HEK293 (cell line): ENCODE results near the gene ZNF608.

Source experiments
- CTCF ChIA-PET: fragments of 350-600 bp; formaldehyde crosslinking; extraction: SDS; loops from one replicate; lab custom pipeline; 2021; ENCODE audit warnings: antibody characterized with exemption; lab: Yijun Ruan, JAX
- POLR2A ChIA-PET: fragments of 300-600 bp; formaldehyde crosslinking; extraction: SDS; loops from one replicate; lab custom pipeline; 2020; ENCODE audit warnings: antibody characterized with exemption, inconsistent platforms; lab: Yijun Ruan, JAX
- H3K27ac ChIP-seq: fragments of 200-500 bp; sonication (Bioruptor generic); 2 replicates; pipeline ENCODE4 v1.5.1; 2014; ENCODE audit warnings: low read depth, low read length, control low read depth, inconsistent platforms; ENCODE audit errors: extremely low read depth
- H3K36me3 ChIP-seq, 2 experiments: fragments of 200-500 bp in 1 of 2; sonication (Bioruptor generic) in 1 of 2; 1 replicate in 1 of 2; 2 replicates in 1 of 2; pipeline ENCODE4 v1.5.1; 2014 to 2017; ENCODE audit warnings: inconsistent platforms in 2 of 2, low read length in 2 of 2; ENCODE audit not compliant: control insufficient read depth in 2 of 2, insufficient read depth in 1 of 2
- H3K4me1 ChIP-seq: fragments of 200-500 bp; sonication (Bioruptor generic); 2 replicates; pipeline ENCODE4 v1.5.1; 2014; ENCODE audit warnings: mild to moderate bottlenecking, low read length, inconsistent platforms; ENCODE audit not compliant: control insufficient read depth, insufficient read depth
- H3K4me3 ChIP-seq: 2 replicates; pipeline ENCODE4 v1.5.1; 2011; ENCODE audit warnings: low read depth, mild to moderate bottlenecking, control low read depth, low read length, moderate library complexity
- H3K9me3 ChIP-seq: fragments of 200-500 bp; sonication (Bioruptor generic); 2 replicates; pipeline ENCODE4 v1.5.1; 2014; ENCODE audit warnings: low read depth, low read length, inconsistent platforms; ENCODE audit not compliant: control insufficient read depth, insufficient read depth
- ELK4 ChIP-seq: IDR thresholded peaks from 2 replicates; pipeline ENCODE4 v1.6.1; 2011; ENCODE audit warnings: mild to moderate bottlenecking, low read depth, low read length, borderline replicate concordance
- FEZF1 ChIP-seq: fragments of 450-650 bp; formaldehyde crosslinking; IDR thresholded peaks from 2 replicates; pipeline ENCODE4 v1.5.1; 2016; ENCODE audit warnings: missing biosample characterization, missing genetic modification characterization
- KLF16 ChIP-seq: fragments of 450-650 bp; formaldehyde crosslinking; IDR thresholded peaks from 2 replicates; pipeline ENCODE4 v1.5.1; 2017; ENCODE audit warnings: missing biosample characterization, missing genetic modification characterization
- PRDM10 ChIP-seq: fragments of 450-650 bp; formaldehyde crosslinking; IDR thresholded peaks from 2 replicates; pipeline ENCODE4 v1.5.1; 2016; ENCODE audit warnings: missing biosample characterization, missing genetic modification characterization
- SALL2 ChIP-seq: fragments of 450-650 bp; formaldehyde crosslinking; IDR thresholded peaks from 2 replicates; pipeline ENCODE4 v1.5.0; 2017; ENCODE audit warnings: missing biosample characterization, mild to moderate bottlenecking, missing genetic modification characterization, borderline replicate concordance
- ZBTB20 ChIP-seq: fragments of 450-650 bp; formaldehyde crosslinking; IDR thresholded peaks from 2 replicates; pipeline ENCODE4 v1.5.1; 2016; ENCODE audit warnings: missing biosample characterization, missing genetic modification characterization
- ZEB2 ChIP-seq: fragments of 450-650 bp; formaldehyde crosslinking; IDR thresholded peaks from 2 replicates; pipeline ENCODE4 v1.5.1; 2016; ENCODE audit warnings: missing biosample characterization, missing genetic modification characterization
- ZNF23 ChIP-seq: fragments of 450-650 bp; formaldehyde crosslinking; IDR thresholded peaks from 2 replicates; pipeline ENCODE4 v1.5.1; 2016; ENCODE audit warnings: missing biosample characterization, missing genetic modification characterization, borderline replicate concordance
- ZNF350 ChIP-seq: fragments of 450-650 bp; formaldehyde crosslinking; IDR thresholded peaks from 2 replicates; pipeline ENCODE4 v1.5.0; 2017; ENCODE audit warnings: missing biosample characterization, mild to moderate bottlenecking, missing genetic modification characterization
- ZNF362 ChIP-seq: fragments of 450-650 bp; formaldehyde crosslinking; IDR thresholded peaks from 2 replicates; pipeline ENCODE4 v1.5.1; 2016; ENCODE audit warnings: missing biosample characterization, missing genetic modification characterization
- ZNF366 ChIP-seq: fragments of 450-650 bp; formaldehyde crosslinking; conservative IDR thresholded peaks from 2 replicates; pipeline ENCODE4 v1.5.1; 2016; ENCODE audit warnings: missing biosample characterization, missing genetic modification characterization
- ZNF48 ChIP-seq: fragments of 450-650 bp; formaldehyde crosslinking; IDR thresholded peaks from 2 replicates; pipeline ENCODE4 v1.5.1; 2016; ENCODE audit warnings: missing biosample characterization, missing genetic modification characterization
- ZNF571 ChIP-seq: fragments of 450-650 bp; formaldehyde crosslinking; IDR thresholded peaks from 2 replicates; pipeline ENCODE4 v1.5.0; 2017; ENCODE audit warnings: missing biosample characterization, missing genetic modification characterization
- ZNF596 ChIP-seq: fragments of 450-650 bp; IDR thresholded peaks from 2 replicates; pipeline ENCODE4 v1.5.0; 2018; ENCODE audit warnings: missing biosample characterization, mild to moderate bottlenecking, missing genetic modification characterization, moderate library complexity
- ZNF610 ChIP-seq: fragments of 450-650 bp; formaldehyde crosslinking; IDR thresholded peaks from 2 replicates; pipeline ENCODE4 v1.5.1; 2016; ENCODE audit warnings: missing biosample characterization, missing genetic modification characterization, borderline replicate concordance
- ZNF626 ChIP-seq: fragments of 450-650 bp; sonication (Bioruptor Pico); formaldehyde crosslinking; IDR thresholded peaks from 2 replicates; pipeline ENCODE4 v1.5.1; 2018; ENCODE audit warnings: missing biosample characterization, missing genetic modification characterization, inconsistent platforms
- ZNF660 ChIP-seq: fragments of 450-650 bp; IDR thresholded peaks from 2 replicates; pipeline ENCODE4 v1.5.1; 2018; ENCODE audit warnings: missing biosample characterization, mild to moderate bottlenecking, missing genetic modification characterization
- ZXDB ChIP-seq: fragments of 450-650 bp; formaldehyde crosslinking; IDR thresholded peaks from 2 replicates; pipeline ENCODE4 v1.5.1; 2016; ENCODE audit warnings: missing biosample characterization, missing genetic modification characterization
- TF ChIP-seq, protein P1 (sequence below): fragments of 450-650 bp; formaldehyde crosslinking; IDR thresholded peaks from 2 replicates; pipeline ENCODE4 v1.5.1; 2017; ENCODE audit warnings: missing biosample characterization, missing genetic modification characterization
- TF ChIP-seq, protein P2 (sequence below): fragments of 450-650 bp; IDR thresholded peaks from 2 replicates; pipeline ENCODE4 v1.5.1; 2018; ENCODE audit warnings: missing biosample characterization, mild to moderate bottlenecking, missing genetic modification characterization
- TF ChIP-seq, protein P3 (sequence below): fragments of 450-650 bp; formaldehyde crosslinking; IDR thresholded peaks from 2 replicates; pipeline ENCODE4 v1.5.1; 2016; ENCODE audit warnings: missing biosample characterization, missing genetic modification characterization

ZNF608 gene

DNA sequence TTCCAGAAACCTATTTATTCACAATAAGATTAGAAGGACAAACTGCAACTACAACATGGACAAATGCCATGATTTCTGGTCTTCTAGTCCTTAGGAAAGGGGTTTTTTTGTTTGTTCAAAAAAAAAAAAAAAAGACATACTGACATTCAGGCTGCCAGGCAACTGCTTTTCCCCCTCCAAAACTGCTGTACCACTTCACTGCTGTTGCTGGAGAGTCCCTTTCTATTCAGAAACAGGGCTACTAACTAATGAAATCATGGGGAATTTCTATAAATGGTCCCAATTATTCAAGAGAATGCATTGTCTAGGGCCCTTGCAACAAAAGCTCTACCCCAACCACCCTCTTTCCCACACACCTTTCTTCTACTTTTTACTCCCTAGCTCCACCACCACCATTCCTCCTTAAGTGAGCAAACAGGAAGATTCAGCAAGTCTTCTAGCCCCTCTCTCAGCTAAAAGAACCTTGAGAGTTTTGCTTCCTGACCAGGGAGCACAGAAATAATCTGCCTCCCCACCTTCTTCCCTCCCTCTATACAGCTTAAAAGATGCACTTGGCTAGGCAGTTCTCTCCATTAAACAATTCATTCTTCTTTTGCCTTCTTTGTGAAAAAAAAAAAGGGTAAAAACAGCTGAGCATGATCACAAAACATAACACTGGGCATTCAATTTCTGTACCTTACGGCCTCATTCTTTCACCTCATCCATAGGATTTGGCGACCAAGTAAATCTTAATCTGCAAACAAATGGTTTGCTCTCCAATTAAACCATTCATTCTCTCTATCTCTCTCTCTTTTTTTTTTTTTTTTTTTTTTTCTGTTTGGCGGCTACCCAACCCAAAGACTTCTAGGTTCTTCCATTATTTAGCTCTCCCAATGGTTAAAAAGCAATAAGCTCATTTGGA, 13.8 kb downstream of the ZNF608 start:
- Histone ChIP-seq H3K4me1 (peaks cover 62% of the 10 kb centered on the region), H3K36me3 (no peaks in the 10 kb centered on the region), H3K27ac (peak overlapping the region; percentile 6; the same call in 1 of the 2 replicates), H3K9me3 (no peaks in the 10 kb centered on the region), H3K4me3 (no peak overlapping the region)
- POLR2A ChIA-PET: interaction anchor here (0.7 kb wide), 1 partner anchor 543 kb away, joined by 9 read pairs; no protein-coding TSS in a partner anchor
- CTCF ChIA-PET: interaction anchor here (0.7 kb wide), 1 partner anchor 176 kb away, joined by 5 read pairs; no protein-coding TSS in a partner anchor
- TF ChIP-seq ZXDB: no peak
- peak; percentile 41; the same call in 1 of the 2 replicates for TF ChIP-seq ZNF596 (tag by site-specific recombination)
- no peak for TF ChIP-seq ZNF48
- TF ChIP-seq ZNF23: no peak
- TF ChIP-seq PRDM10: peak; percentile 40; the same call in 1 of the 2 replicates
- no peak for TF ChIP-seq ZNF571 (tag by site-specific recombination)
- TF ChIP-seq ZNF362 (tag by site-specific recombination): peak; percentile 78
- no peak for TF ChIP-seq ZNF626 (tag by site-specific recombination)
- TF ChIP-seq KLF16 (tag by site-specific recombination): no peak
- peak; percentile 39; the same call in 1 of the 2 replicates for TF ChIP-seq ZNF366 (tag by site-specific recombination)
- TF ChIP-seq, protein P1, sequence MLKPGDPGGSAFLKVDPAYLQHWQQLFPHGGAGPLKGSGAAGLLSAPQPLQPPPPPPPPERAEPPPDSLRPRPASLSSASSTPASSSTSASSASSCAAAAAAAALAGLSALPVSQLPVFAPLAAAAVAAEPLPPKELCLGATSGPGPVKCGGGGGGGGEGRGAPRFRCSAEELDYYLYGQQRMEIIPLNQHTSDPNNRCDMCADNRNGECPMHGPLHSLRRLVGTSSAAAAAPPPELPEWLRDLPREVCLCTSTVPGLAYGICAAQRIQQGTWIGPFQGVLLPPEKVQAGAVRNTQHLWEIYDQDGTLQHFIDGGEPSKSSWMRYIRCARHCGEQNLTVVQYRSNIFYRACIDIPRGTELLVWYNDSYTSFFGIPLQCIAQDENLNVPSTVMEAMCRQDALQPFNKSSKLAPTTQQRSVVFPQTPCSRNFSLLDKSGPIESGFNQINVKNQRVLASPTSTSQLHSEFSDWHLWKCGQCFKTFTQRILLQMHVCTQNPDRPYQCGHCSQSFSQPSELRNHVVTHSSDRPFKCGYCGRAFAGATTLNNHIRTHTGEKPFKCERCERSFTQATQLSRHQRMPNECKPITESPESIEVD (tag by site-specific recombination): 0 out of 2 replicates have a peak, but pooled peaks have one; percentile 4
- TF ChIP-seq FEZF1 (tag by site-specific recombination): peak; percentile 31; the same call in 1 of the 2 replicates
- no peak for TF ChIP-seq ZEB2 (tag by site-specific recombination)

GRCh38 chr5:124730381-124730780, 16.1 kb downstream of the ZNF608 start:
- no peak for TF ChIP-seq ELK4
- TF ChIP-seq, protein P2, sequence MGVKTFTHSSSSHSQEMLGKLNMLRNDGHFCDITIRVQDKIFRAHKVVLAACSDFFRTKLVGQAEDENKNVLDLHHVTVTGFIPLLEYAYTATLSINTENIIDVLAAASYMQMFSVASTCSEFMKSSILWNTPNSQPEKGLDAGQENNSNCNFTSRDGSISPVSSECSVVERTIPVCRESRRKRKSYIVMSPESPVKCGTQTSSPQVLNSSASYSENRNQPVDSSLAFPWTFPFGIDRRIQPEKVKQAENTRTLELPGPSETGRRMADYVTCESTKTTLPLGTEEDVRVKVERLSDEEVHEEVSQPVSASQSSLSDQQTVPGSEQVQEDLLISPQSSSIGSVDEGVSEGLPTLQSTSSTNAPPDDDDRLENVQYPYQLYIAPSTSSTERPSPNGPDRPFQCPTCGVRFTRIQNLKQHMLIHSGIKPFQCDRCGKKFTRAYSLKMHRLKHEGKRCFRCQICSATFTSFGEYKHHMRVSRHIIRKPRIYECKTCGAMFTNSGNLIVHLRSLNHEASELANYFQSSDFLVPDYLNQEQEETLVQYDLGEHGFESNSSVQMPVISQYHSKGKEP (tag by site-specific recombination): no peak
- no peak for TF ChIP-seq ZNF610 (tag by site-specific recombination)
- no peak for TF ChIP-seq ZBTB20 (tag by site-specific recombination)
- TF ChIP-seq ZNF660: no peak
- no peak for TF ChIP-seq SALL2 (tag by site-specific recombination)
- TF ChIP-seq, protein P3, sequence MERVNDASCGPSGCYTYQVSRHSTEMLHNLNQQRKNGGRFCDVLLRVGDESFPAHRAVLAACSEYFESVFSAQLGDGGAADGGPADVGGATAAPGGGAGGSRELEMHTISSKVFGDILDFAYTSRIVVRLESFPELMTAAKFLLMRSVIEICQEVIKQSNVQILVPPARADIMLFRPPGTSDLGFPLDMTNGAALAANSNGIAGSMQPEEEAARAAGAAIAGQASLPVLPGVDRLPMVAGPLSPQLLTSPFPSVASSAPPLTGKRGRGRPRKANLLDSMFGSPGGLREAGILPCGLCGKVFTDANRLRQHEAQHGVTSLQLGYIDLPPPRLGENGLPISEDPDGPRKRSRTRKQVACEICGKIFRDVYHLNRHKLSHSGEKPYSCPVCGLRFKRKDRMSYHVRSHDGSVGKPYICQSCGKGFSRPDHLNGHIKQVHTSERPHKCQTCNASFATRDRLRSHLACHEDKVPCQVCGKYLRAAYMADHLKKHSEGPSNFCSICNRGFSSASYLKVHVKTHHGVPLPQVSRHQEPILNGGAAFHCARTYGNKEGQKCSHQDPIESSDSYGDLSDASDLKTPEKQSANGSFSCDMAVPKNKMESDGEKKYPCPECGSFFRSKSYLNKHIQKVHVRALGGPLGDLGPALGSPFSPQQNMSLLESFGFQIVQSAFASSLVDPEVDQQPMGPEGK (tag by site-specific recombination): no peak
- no peak for TF ChIP-seq ZNF350
- no peaks in the 10 kb centered on the region for H3K36me3 ChIP-seq
- POLR2A ChIA-PET: no interaction called here
- peaks cover 44% of the 10 kb centered on the region for H3K4me1 ChIP-seq
- no peak overlapping the region for H3K4me3 ChIP-seq
- CTCF ChIA-PET: interaction anchor here (0.6 kb wide), 1 partner anchor 752 kb away, joined by 3 read pairs; no protein-coding TSS in a partner anchor
- H3K9me3 ChIP-seq: no peaks in the 10 kb centered on the region
- H3K27ac ChIP-seq: no peak overlapping the region
